COLO829 (cell line): ENCODE measurements around the gene BRINP3.

ENCODE experiments used
- DNase-seq: peaks from one replicate; pipeline ENCODE4 v3.0.0; 2012; ENCODE audit warnings: low spot score

The BRINP3 gene

DNA sequence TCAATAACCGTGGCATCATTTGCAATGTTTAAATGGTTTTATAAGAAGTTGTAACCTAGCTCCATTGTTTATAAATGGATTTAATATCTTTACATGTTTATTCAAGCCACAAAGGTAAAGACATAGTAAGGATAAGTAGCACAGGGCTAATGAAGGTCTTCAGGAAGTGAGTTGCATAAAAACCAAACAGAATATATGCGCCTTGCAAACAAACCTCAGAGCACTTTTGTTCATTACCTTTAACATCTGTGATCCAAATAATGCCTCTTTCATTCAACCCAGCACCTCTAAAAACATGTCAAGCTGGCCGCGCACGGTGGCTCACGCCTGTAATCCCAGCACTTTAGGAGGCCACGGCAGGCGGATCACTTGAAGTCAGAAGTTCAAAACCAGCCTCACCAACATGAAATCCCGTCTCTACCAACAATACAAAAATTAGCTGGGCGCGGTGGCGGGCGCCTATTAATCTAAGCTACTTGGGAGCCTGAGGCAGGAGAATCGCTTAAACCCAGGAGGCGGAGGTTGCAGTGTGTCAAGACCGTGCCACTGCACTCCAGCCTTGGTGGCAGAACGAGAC, 25.3 kb downstream of the BRINP3 start:
- no peak for DNase-seq

DNA sequence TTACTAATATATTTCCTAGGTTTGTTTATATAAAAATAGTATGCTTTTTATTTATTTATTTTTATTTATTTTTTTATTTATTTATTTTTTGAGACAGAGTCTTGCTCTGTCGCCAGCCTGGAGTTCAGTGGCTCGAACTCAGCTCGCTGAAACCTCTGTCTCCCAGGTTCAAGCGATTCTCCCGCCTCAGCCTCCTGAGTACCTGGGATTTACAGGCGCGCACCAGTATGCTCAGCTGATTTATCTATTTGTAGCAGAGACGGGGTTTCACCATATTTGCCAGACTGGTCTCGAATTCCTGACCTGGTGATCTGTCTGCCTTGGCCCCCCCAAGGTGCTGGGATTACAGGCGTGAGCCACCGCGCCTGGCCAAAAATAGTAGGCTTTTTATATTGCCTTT, 33.2 kb downstream of the BRINP3 start:
- no peak for DNase-seq

DNA sequence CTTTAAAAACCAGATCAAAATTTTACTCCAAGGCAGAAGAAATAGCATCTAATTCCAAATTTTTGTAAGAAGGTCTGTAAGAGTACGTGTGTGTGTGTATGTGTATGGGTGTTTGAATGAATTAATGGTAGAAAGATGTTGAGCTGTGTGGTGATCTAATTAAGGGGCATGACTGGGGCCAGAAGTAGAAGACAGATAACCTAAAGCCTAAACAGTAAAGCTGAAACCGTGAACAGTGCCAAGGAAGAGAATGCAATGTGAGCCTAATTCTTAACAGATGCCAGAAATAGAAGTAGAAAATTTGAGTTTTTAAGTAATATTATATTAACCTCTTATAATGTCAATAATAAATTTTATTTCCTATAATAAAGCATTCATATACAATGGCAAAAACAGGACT, 38.2 kb downstream of the BRINP3 start:
- DNase-seq, result no peak

DNA sequence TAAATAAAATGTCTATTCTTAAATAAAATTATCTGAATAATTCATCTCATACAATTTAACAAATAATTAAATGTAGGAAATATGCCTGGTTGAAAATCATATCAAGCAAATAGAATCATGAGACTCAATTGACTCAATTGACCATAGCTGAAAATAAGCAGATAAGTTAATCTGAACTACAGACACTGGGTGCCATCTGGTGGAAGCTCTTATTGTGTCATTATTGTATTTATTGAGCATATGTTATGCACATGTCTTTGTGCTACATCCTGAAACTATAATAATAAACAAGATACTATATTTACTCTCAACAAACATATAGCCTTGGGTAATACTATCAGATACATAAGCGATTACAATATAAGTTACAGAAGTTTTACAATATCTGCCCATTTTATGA, 41.0 kb downstream of the BRINP3 start:
- DNase-seq, result peak; percentile 23

DNA sequence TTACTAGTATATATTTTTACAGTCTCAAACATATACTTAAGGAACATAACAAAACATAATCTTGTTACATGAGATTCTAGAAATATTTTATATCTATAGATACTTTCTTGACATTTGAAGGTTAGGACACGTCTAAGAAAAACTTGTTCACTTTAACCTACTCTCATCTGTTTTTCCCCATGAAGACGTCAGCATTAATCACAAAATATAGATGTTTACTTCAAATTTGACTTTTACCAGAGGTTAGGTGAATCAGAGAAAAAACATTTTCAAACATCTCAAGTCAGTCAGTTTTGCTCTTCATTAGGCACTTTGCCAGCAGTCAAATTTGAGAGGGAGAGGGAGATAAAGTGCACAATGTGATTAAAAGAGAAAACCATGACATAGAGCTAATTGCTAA, 47.7 kb downstream of the BRINP3 start:
- no peak for DNase-seq

DNA sequence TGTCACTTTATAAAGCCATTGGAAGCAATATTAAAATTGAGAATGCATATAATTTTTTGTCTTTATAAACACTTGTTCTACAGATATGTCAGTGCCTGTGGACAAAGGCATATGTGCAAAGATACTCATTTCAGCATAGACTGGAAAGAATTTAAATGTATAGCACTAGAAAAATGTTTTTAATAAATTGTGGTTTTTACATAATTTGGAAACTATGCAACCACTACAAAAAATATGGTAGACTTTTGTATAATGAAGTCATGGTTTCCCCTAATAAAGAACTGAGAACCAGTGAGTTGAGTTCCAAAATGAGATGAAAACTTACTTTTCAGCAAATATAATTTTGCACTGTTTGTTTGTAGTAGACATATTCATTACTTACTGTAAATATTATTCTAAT, 48.5 kb downstream of the BRINP3 start:
- DNase-seq, result no peak

DNA sequence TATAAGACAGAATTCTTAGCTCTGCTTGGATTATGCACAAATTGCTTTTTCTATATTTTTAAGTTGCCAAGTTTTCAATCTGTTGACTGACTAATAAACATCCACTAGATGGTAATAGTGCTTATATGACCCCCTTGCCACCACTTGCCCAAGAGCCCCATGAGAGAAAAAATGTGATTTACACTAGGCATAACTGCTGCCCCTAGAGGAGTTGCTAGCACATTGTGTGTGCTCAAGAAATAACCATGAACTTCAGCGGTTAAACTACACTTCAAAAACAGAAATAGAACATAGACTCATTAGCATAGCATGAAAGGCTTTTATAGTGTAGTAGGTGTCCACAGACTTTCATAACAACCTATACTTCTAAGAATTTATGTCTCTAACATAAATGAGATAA, 61.4 kb downstream of the BRINP3 start:
- no peak for DNase-seq

DNA sequence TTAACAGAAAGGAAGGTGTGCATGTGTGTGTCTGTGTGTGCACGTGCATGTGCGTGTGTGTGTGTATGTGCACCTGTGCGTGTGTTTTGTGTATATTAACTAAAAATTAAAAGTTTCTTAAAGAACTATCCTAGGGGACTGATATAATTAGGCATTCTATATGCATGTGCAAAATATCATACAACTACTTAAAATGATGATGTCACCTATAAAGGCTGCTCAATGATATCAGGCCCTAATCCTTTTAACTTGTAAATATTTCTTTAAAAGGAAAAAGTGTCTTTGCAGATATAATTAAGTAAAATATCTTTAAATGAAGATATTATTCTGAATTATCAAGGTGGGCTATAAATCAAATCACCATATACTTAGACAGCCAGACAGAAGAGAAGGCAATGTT, 64.5 kb downstream of the BRINP3 start:
- no peak for DNase-seq

DNA sequence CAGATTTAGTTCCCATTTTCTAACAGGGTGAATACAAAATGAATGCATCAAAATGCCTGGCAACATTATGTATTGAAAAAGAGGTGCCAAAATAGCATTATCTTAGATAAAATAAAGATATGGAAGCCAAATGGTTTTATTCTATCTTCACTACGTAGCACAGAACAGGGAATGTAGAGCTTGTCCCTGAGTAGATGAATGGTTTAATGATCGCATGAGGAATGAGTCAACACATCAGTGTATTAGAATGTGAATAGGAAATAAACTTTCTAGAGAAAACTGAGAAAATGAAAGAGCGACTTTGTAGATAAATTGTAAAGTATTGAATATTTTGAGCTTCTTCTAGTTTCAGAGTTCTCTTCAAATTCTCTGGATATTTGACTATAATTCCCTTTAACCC, 74.3 kb downstream of the BRINP3 start:
- DNase-seq, result no peak

DNA sequence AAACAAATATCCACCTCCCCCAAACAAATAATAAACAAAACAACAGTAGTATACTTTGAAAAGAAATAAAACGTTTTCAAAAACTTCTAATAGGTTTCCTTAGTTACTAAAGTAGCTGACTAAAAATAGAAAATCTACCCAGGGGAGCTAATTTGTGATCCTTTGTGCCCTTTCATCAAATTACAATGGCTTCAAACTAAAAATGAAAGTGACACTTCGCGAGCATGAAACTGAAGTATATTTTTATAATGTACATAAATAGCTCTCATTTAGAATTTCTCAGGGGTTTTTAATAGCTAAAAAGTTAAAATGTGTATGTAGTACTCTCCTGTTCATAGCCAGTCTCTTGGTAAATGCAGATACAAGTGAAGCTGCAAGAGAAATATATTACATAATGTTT, 78.4 kb downstream of the BRINP3 start:
- DNase-seq, result no peak

DNA sequence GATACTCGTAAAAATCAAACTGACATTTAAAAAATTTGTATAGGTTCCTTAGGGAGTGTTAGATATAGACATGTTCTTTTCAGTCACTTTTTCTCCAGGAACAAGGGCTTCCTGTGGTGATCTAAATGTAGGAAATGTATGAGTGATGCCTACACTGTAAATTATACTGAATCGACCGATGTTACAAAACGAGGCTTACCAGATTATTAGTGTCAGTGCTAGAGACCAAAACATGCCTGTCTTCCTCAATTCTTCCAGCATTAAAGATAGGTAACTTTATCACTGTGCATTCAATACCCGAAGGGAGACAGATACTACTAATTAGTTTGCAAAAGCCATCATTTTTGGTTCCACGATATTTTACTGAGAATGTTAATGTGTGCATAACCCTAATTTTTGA, 86.1 kb downstream of the BRINP3 start:
- DNase-seq, result no peak

DNA sequence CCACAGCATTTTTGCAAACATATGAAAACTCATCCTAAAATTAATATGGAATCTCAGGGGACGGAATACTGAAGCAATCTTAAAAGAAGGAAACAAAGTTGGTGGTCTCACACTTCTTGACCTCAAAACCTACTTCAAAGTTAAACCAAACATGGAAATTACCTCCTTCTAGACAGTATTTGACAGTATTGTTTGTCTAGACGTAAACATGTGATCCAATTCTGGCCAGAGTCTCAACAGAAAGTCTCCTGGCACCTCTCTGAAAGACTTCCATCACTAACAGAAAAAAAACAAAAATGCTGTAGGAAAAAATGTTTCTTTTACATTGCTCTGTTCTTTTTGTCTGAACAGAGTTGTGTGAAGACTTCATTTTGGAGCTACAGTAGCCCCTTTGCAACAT, 99.7 kb downstream of the BRINP3 start:
- no peak for DNase-seq

DNA sequence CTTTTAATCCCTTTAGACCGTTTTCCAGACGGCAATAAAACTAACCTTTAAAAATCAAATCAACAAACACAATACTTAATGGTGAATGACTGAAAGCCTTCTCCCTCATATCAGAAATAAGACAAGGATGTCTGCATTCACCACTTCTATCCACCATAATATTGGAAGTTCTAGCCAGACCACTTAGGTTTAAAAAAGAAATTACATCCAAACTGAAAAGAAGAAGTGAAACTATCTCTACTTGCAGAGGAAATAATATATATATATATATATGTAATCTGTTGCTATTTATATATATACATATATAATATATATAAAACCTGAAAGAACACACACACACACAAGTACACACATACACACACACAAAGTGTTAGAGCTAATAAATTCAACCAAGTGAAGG, 100.4 kb downstream of the BRINP3 start:
- DNase-seq, result no peak

DNA sequence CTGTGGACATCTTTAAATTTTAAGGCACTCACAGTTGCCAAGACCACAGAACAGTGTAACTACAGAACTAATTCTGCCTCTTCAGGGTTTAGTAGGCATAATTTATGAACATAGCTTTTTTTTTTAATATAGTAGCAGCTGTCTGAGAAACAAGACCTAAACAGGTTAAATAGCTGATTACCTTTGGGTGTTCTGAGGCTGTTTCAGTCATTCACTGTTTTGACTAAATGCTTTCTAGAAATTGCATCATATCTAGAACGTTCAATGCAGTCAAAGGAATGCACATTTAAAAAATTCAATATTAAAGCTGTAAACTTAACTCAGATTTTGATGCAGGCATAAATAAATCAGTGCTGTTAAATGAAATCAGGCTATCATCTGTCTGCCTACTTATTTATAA, 101.6 kb downstream of the BRINP3 start:
- no peak for DNase-seq

DNA sequence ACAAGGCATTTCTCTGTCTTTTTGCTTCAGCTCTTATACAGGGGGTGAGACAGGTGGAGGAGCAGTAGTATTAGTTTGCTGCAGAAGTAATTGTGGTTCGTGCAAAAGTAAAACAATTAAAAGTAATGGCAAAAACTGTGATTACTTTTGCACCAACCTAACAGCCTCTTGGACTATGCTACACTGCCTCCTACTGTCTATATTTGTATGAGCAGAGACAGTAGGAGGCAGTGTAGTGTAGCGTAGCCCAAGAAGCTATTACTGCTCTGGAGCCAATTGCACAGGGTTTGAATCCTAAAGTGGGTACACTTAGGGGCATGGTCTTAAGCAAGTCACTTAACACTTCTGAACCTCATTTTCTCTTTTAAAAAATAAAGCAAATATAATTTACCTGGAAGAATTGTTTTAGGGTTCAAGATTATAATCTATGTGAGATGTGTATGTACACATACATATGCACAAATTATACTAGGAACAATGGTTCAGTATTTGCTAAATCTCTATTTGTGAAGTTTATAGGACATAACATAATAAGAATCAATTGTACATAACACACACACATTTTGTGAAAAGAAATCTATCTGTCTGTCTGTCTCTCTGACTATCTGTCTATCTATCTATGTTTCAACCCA, 103.8 kb downstream of the BRINP3 start:
- DNase-seq, result peak; percentile 35

DNA sequence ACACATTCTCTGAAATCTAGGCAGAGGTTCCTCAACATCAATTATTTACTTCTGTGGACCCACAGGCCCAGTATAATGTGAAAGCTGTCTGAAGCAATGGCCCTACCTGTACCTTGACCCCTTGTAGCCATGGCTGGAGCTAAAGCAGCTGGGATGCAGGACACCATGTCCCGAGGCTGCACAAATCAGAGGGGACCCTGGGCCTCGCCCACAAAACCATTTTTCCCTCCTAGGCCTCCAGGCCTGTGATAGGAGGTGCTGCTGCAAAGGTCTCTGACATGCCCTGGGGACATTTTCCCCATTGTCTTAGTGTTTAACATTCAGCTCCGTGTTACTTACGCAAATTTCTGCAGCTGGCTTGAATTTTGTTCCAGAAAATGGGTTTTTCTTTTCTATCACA, 110.5 kb downstream of the BRINP3 start:
- no peak for DNase-seq

DNA sequence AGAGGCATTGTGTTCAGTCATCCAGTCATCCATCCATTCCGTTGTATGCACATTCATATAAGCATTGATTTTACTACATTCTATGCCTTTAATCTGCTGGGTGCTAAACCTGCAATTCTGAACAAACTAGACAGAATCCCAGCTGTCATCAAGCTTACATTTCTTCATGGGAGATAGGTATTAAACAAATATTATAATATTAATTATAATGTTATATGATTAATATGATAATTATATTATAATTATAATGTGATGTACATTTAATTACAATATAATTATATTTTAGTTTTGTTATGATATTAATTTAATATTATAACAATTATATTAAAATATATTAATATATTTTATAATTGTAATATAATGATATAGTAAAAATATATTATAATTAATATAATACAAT, 112.4 kb downstream of the BRINP3 start:
- DNase-seq, result no peak

DNA sequence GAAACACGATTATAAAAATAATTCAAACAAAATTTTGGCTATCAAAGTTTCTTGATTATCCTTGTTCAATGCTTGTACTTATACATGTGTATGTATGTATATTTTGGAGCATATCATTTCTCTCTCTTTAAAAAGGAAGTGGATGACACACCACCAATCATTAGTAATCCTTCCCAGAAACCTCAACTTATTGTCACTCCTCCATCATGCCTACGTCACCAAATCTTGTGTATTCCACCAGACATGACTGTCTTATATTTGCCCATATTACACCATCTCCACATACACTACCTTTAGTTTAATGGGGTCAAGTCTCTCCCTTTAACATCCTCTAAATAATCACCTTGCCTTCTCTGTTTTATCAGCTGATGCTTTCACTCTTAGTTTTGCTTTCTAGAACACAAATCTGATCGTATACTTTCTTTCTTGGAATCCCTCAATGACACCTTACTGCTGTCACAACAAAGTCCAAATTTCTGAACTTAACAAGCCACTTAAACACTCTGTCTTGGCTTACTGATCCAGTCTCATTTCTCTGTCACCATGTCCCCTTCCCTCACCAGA, 124.0 kb downstream of the BRINP3 start:
- no peak for DNase-seq

DNA sequence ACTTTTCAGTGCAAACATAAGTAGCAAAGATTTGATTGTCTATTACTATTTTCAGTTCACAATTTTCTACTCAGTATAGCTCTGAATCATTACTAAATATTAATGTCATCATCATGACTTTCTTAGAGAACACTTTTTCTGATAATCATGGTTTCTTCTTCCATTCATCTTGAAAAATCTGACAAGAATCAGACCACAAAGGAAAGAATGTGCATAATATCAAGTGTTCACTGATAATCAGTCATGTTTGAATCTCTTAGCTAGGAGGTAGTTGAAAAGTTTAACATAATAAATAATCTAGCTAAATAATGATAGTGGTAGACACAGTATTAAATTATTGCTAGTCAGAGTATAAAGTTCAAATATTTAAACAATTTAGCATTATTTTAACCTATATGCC, 133.2 kb downstream of the BRINP3 start:
- no peak for DNase-seq

DNA sequence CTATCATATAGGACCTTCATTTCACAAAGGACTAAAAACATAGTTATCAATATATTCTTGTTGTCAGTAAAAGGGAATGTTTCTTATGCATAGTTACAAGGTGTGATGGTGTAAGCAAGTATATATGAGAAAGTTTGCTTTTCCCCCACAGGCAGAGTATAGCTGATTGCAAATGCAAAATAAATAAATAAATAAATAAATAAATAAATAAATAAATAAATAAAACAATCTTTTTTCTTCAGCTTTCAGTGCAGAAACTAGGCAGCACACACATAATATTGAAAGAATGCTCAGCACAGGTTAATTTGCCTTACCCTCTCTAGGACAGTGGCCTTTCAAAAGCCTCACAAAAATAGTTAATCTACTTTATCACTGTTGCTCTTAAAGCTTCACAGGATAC, 138.8 kb downstream of the BRINP3 start:
- DNase-seq, result no peak

DNA sequence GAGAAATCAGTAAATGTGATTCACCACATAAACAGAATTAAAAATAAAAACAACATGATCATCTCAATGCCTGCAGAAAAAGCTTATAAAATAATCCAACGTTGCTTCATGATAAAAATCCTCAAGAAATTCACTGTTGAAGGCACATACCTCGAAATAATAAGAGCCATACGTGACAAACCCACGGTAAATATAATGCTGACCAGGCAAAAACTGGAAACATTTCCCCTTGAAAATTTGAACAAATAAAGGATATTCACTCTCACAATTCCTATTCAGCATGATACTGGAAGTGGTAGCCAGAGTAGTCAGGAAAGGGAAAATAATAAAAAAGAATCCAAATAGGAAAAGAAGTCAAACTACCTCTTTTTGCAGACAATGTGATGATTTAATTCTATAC, 148.8 kb downstream of the BRINP3 start:
- no peak for DNase-seq

DNA sequence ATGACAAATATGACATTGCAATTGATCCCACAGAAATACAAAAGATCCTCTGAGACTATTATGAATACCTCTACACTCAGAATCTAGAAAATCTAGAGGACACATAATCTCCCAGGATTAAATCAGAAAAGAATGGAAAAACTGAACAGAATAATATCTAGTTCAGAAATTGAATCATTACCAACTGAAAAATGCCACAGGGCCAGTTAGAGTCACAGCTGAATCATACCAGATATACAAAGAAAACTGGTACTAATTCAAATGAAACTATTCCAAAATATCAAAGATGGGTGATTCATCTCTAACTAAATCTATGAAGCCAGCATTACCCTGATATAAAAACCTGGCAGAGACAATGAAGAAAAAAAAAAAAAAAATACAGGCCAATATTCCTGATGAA, 149.3 kb downstream of the BRINP3 start:
- DNase-seq, result peak; percentile 28

DNA sequence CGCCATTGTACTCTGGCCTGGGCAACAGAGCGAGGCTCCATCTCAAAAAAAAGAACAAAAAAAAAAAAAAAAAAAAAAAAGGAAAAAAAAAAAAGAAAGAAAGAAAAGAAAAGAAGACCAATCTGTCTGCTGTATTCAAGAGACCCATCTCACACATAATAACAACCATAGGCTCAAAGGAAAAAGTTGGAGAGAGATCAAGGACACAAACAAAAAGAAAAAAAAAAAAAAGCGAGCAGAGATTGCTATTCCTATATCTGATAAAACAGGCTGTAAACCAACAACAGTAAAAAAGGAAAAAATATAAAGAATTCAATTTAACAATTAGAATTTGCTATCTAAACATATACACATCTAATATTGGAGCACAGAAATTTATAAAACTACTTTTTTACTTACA, 150.4 kb downstream of the BRINP3 start:
- no peak for DNase-seq

DNA sequence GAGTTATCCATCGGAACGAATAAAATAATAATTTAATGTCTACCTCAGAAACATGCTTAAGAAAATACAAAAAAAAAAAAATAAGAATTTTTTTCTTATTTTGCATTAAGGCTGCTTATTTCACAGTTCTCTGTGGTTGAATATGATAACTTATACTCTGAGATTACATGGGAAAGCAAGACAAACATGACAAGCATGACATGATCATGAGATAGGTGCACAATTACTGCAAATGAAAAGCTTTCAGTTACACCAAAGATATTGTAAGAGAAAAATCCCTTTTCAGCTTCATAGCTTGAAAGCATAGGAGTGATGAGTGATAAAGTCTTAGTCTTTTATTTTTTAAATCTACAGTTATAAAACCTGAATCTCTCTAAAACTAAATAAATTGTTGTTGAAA, 154.1 kb downstream of the BRINP3 start:
- no peak for DNase-seq
